Measurements from ENCODE around the gene CST3. TPM values are rescaled to one million over a fixed set of nuclear protein-coding genes. Genes with fewer than 3 reads are reported as not detected.
"Not testable (repeated sequence)": the region's sequence is repeated elsewhere in the genome, so short reads cannot be mapped to it uniquely, and the experiment has no call there.

Gene CST3, protein sequence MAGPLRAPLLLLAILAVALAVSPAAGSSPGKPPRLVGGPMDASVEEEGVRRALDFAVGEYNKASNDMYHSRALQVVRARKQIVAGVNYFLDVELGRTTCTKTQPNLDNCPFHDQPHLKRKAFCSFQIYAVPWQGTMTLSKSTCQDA
- 661 TPM for polyA plus RNA-seq
- long read RNA-seq, donor 1, transcript CST3-201 (3 exons, 873 nt): major isoform, 322 of 470 reads
- long read RNA-seq, donor 1, partial matches to known transcripts: 123 of 470 reads
- long read RNA-seq, donor 1, other reads (novel, unspliced or antisense): 24 of 470 reads
- long read RNA-seq, donor 2, transcript CST3-201 (3 exons, 873 nt): major isoform, 775 of 1,188 reads
- long read RNA-seq, donor 2, partial matches to known transcripts: 360 of 1,188 reads
- long read RNA-seq, donor 2, other reads (novel, unspliced or antisense): 53 of 1,188 reads
- long read RNA-seq, donor 3, transcript CST3-201 (3 exons, 873 nt): major isoform, 961 of 1,407 reads
- long read RNA-seq, donor 3, partial matches to known transcripts: 386 of 1,407 reads
- long read RNA-seq, donor 3, other reads (novel, unspliced or antisense): 57 of 1,407 reads
- long read RNA-seq, donor 4, transcript CST3-201 (3 exons, 873 nt): major isoform, 102 of 134 reads
- long read RNA-seq, donor 4, partial matches to known transcripts: 32 of 134 reads
- long read RNA-seq, donor 4, other reads (novel, unspliced or antisense): 0 of 134 reads
- long read RNA-seq, donor 5, transcript CST3-201 (3 exons, 873 nt): major isoform, 304 of 419 reads
- long read RNA-seq, donor 5, partial matches to known transcripts: 97 of 419 reads
- long read RNA-seq, donor 5, other reads (novel, unspliced or antisense): 18 of 419 reads
- long read RNA-seq, donor 6, transcript CST3-201 (3 exons, 873 nt): major isoform, 512 of 710 reads
- long read RNA-seq, donor 6, partial matches to known transcripts: 170 of 710 reads
- long read RNA-seq, donor 6, other reads (novel, unspliced or antisense): 27 of 710 reads
- long read RNA-seq, donor 7, transcript CST3-201 (3 exons, 873 nt): major isoform, 243 of 393 reads
- long read RNA-seq, donor 7, partial matches to known transcripts: 144 of 393 reads
- long read RNA-seq, donor 7, other reads (novel, unspliced or antisense): 5 of 393 reads
- long read RNA-seq, donor 8, transcript CST3-201 (3 exons, 873 nt): major isoform, 864 of 1,250 reads
- long read RNA-seq, donor 8, partial matches to known transcripts: 329 of 1,250 reads
- long read RNA-seq, donor 8, other reads (novel, unspliced or antisense): 53 of 1,250 reads
- long read RNA-seq, donor 9, transcript CST3-201 (3 exons, 873 nt): major isoform, 500 of 686 reads
- long read RNA-seq, donor 9, partial matches to known transcripts: 162 of 686 reads
- long read RNA-seq, donor 9, other reads (novel, unspliced or antisense): 23 of 686 reads
- long read RNA-seq, donor 10, transcript CST3-201 (3 exons, 873 nt): major isoform, 520 of 671 reads
- long read RNA-seq, donor 10, partial matches to known transcripts: 130 of 671 reads
- long read RNA-seq, donor 10, other reads (novel, unspliced or antisense): 21 of 671 reads
- long read RNA-seq, donor 11, transcript CST3-201 (3 exons, 873 nt): major isoform, 489 of 658 reads
- long read RNA-seq, donor 11, partial matches to known transcripts: 163 of 658 reads
- long read RNA-seq, donor 11, other reads (novel, unspliced or antisense): 5 of 658 reads

DNA sequence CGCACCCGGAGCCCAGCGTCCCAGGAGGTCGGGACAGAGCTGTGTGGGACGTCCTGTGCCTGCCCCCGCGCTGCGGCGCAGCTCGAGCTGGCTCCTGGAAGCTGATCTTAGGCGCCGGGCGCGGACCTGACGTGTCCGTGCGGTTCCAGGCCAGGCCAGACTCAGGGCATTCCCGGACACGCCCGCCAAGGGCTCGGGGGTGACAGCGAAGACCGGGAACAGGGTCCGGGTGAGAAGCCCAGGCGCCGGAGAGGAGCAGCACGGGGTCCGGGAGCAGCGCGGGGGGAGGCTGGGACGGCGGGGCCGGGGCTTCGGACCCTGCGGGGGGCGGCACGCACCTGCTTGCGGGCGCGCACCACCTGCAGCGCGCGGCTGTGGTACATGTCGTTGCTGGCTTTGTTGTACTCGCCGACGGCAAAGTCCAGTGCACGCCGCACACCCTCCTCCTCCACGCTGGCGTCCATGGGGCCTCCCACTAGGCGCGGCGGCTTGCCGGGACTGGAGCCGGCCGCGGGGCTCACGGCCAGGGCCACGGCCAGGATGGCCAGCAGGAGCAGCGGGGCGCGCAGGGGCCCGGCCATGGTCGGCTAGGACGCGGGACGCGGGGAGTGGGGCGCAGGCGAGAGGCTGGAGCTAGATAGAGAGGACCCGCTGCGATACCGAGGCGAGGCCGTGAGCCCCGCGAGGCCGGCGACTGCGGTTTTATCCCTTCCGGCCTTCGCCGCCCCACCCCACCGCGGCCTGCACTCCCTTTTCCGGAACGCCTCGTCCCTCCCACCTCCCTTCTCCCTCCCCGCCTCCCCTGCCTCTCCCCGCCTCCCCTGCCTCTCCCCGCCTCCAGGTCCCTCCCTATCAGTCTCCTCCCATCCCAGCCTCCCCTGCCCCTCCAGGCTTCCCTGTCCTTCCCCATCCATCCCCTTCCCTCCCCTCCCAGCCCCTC, at the start of gene CST3:
TSS of gene CST3 (minus strand) at position 674 of the 940 bp plus-strand sequence. CDS start at position 581, 93 bp downstream.
- no peaks in the 10 kb centered on the region for H3K27me3 ChIP-seq (ENCODE audit: control insufficient read depth, insufficient read depth, low read length)
- peak within 1 kb of the TSS; percentile 87 for H3K4me3 ChIP-seq (ENCODE audit: low read length)
- H3K9me3 ChIP-seq (ENCODE audit: control insufficient read depth, low read depth, low read length): peaks cover 4% of the 10 kb centered on the region
- peaks cover 22% of the 10 kb centered on the region for H3K4me1 ChIP-seq (ENCODE audit: control insufficient read depth, insufficient read depth, low read length)
- DNase-seq: peak; percentile 89 to 94
- H3K27ac ChIP-seq (ENCODE audit: low read length): peak within 1 kb of the TSS; percentile 73
- WGBS (ENCODE audit: insufficient coverage, low lambda C conversion rate): no CpG with 5 or more reads among the region's 92 CpGs
- peaks cover 28% of the 10 kb centered on the region for H3K36me3 ChIP-seq (ENCODE audit: control insufficient read depth, insufficient read depth, low read length)

DNA sequence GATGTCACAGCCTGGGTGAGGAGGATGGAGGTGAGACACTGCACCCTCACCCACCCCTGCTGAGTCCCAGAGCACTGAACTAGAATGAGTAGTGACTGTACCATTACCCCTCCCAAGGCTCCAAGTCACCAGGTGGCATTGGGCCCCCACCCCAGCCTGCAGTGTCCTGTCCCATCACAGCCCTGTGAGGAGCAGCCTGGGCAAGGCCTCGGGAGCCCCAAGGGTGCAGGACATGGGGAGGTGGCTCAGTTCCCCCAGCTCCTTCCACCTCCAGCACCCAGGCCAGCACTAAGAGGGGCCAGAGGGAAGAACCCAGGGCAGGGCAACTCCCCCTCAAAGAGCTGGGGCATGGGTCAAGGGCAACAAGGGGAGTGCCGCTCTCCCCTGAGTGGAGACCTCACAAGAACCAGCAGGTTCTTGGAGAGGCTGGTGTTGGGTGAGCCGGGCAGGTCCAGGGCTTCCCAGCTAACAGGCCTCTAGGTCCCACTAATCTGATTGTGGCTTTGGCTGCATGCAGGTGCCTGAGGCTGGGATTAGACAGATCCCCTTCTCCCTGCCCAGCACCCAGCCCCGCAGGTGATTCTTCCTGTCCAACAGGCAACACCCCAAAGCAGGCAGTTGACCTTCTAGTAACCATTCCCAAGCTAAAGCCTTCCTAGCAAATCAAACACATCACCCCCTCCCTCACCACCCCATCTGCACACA, 48.4 kb upstream of the CST3 start:
- Histone ChIP-seq H3K27ac (ENCODE audit: low read length) (no peak overlapping the region), H3K36me3 (ENCODE audit: control insufficient read depth, insufficient read depth, low read length) (no peaks in the 10 kb centered on the region), H3K4me1 (ENCODE audit: control insufficient read depth, insufficient read depth, low read length) (no peaks in the 10 kb centered on the region), H3K9me3 (ENCODE audit: control insufficient read depth, low read depth, low read length) (no peaks in the 10 kb centered on the region), H3K4me3 (ENCODE audit: low read length) (no peak overlapping the region), H3K27me3 (ENCODE audit: control insufficient read depth, insufficient read depth, low read length) (no peaks in the 10 kb centered on the region)
- DNase-seq: no peak
- WGBS (ENCODE audit: insufficient coverage, low lambda C conversion rate): no CpG with 5 or more reads among the region's 4 CpGs

GRCh38 chr20:23685529-23685896, 47.8 kb upstream of the CST3 start:
- WGBS (ENCODE audit: insufficient coverage, low lambda C conversion rate): no CpG with 5 or more reads among the region's 4 CpGs

GRCh38 chr20:23684261-23684660, 46.5 kb upstream of the CST3 start:
- Histone ChIP-seq H3K4me1 (ENCODE audit: control insufficient read depth, insufficient read depth, low read length) (no peaks in the 10 kb centered on the region), H3K27me3 (ENCODE audit: control insufficient read depth, insufficient read depth, low read length) (no peaks in the 10 kb centered on the region), H3K36me3 (ENCODE audit: control insufficient read depth, insufficient read depth, low read length) (no peaks in the 10 kb centered on the region), H3K9me3 (ENCODE audit: control insufficient read depth, low read depth, low read length) (no peaks in the 10 kb centered on the region), H3K4me3 (ENCODE audit: low read length) (no peak overlapping the region), H3K27ac (ENCODE audit: low read length) (no peak overlapping the region)
- DNase-seq: no peak
- WGBS (ENCODE audit: insufficient coverage, low lambda C conversion rate): no CpG with 5 or more reads among the region's 6 CpGs

More at GRCh38 chr20:23685529-23685896, 47.8 kb upstream of the CST3 start:
- H3K27ac ChIP-seq (ENCODE audit: low read length); DNase-seq; H3K4me1 ChIP-seq (ENCODE audit: control insufficient read depth, insufficient read depth, low read length); H3K36me3 ChIP-seq (ENCODE audit: control insufficient read depth, insufficient read depth, low read length); H3K4me3 ChIP-seq (ENCODE audit: low read length); H3K27me3 ChIP-seq (ENCODE audit: control insufficient read depth, insufficient read depth, low read length); H3K9me3 ChIP-seq (ENCODE audit: control insufficient read depth, low read depth, low read length): not testable (repeated sequence)

DNA sequence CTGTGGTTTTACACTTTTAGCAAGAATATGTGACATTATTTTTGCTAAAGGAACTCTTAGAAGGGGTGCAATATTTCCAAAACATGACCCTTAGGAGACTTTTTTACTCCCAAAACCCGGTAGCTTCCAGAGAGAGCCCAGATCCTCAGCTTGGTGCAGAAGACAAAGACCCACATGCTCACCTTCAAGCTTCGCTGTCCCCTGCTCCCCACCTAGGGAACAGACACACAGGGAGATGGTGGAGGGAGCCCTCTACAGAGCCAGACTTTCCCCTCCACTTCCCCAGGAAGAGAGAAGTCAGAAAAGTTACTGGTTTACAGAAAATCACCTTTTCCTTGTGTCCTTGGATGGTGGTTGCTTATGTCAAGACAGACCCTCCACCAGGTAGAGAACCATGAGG, 46.1 kb upstream of the CST3 start:
- DNase-seq: no peak
- no peaks in the 10 kb centered on the region for H3K4me1 ChIP-seq (ENCODE audit: control insufficient read depth, insufficient read depth, low read length)
- no peaks in the 10 kb centered on the region for H3K36me3 ChIP-seq (ENCODE audit: control insufficient read depth, insufficient read depth, low read length)
- no CpG with 5 or more reads among the region's 2 CpGs for WGBS (ENCODE audit: insufficient coverage, low lambda C conversion rate)
- H3K27ac ChIP-seq (ENCODE audit: low read length): no peak overlapping the region
- no peak overlapping the region for H3K4me3 ChIP-seq (ENCODE audit: low read length)
- no peaks in the 10 kb centered on the region for H3K27me3 ChIP-seq (ENCODE audit: control insufficient read depth, insufficient read depth, low read length)
- no peaks in the 10 kb centered on the region for H3K9me3 ChIP-seq (ENCODE audit: control insufficient read depth, low read depth, low read length)

GRCh38 chr20:23683281-23683680, 45.5 kb upstream of the CST3 start:
- no peaks in the 10 kb centered on the region for H3K4me1 ChIP-seq (ENCODE audit: control insufficient read depth, insufficient read depth, low read length)
- no peak for DNase-seq
- H3K9me3 ChIP-seq (ENCODE audit: control insufficient read depth, low read depth, low read length): no peaks in the 10 kb centered on the region
- H3K36me3 ChIP-seq (ENCODE audit: control insufficient read depth, insufficient read depth, low read length): no peaks in the 10 kb centered on the region
- no peaks in the 10 kb centered on the region for H3K27me3 ChIP-seq (ENCODE audit: control insufficient read depth, insufficient read depth, low read length)
- H3K4me3 ChIP-seq (ENCODE audit: low read length): no peak overlapping the region
- no peak overlapping the region for H3K27ac ChIP-seq (ENCODE audit: low read length)
- WGBS (ENCODE audit: insufficient coverage, low lambda C conversion rate): no CpG with 5 or more reads among the region's 2 CpGs

DNA sequence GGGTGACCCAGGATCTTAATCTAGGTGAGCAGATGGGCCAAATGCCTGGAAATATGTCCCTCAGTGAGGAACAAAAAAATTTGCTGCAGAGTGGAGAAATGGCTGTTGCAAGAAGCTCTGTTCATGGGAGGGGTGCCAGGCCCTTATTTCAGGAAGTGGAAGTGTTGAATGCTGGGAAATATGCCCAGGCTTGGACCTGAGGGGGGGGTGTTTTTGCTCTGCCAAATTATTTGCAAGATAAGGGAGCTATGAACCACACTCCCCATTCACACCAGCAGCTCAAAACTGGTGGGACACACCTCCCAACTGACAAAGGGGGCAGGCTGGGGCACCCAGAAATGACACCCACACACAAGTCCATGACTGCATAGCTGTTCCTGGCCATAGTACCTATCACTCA, 42.4 kb upstream of the CST3 start:
- H3K27me3 ChIP-seq (ENCODE audit: control insufficient read depth, insufficient read depth, low read length): no peaks in the 10 kb centered on the region
- no peaks in the 10 kb centered on the region for H3K4me1 ChIP-seq (ENCODE audit: control insufficient read depth, insufficient read depth, low read length)
- no peak overlapping the region for H3K27ac ChIP-seq (ENCODE audit: low read length)
- no peaks in the 10 kb centered on the region for H3K36me3 ChIP-seq (ENCODE audit: control insufficient read depth, insufficient read depth, low read length)
- DNase-seq: no peak
- no peaks in the 10 kb centered on the region for H3K9me3 ChIP-seq (ENCODE audit: control insufficient read depth, low read depth, low read length)
- no peak overlapping the region for H3K4me3 ChIP-seq (ENCODE audit: low read length)

GRCh38 chr20:23679133-23680092, 41.7 kb upstream of the CST3 start:
- H3K4me3 ChIP-seq (ENCODE audit: low read length): no peak overlapping the region
- H3K27me3 ChIP-seq (ENCODE audit: control insufficient read depth, insufficient read depth, low read length): no peaks in the 10 kb centered on the region
- no peak for DNase-seq

More at GRCh38 chr20:23679133-23680092, 41.7 kb upstream of the CST3 start:
- no peaks in the 10 kb centered on the region for H3K4me1 ChIP-seq (ENCODE audit: control insufficient read depth, insufficient read depth, low read length)
- H3K9me3 ChIP-seq (ENCODE audit: control insufficient read depth, low read depth, low read length): no peaks in the 10 kb centered on the region
- WGBS (ENCODE audit: insufficient coverage, low lambda C conversion rate): 80% methylated on average over 1 of the region's 7 CpGs
- no peak overlapping the region for H3K27ac ChIP-seq (ENCODE audit: low read length)
- no peaks in the 10 kb centered on the region for H3K36me3 ChIP-seq (ENCODE audit: control insufficient read depth, insufficient read depth, low read length)
